ENCODE measurements around the gene PSEN1. TPM values are rescaled to one million over a fixed set of nuclear protein-coding genes. Genes with fewer than 3 reads are reported as not detected.

PSEN1 gene
- polyA plus RNA-seq, 2 of the 4 experiments (the other 2 are of a cell fraction): 21.6 to 38.1 TPM

DNA sequence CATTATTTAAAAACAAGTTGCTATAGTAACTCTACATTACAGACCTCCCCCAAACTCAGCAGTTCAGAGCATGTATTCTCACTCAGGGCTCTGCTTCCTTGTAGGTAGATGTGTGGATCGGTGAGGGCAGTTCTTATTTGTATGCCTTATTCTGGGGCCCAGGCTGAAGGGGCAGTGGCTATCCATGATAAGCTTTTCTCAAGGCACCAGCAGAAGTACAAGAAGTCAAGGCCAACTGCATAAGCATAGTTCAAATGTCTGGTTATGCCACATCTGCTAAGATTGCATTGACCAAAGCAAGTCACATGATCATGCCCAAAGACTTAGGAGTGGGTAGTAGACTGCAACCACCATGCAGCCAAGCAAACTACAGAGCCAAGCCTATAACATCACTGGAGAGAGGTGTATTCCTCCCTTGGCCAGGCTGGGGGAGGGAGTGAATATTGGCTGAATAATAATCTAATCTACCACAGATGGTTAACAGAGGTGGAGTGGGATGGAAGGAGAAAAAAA is 4.6 kb downstream of the PSEN1 start:
- Histone ChIP-seq H3K4me1 (peaks cover 7% of the 10 kb centered on the region; the same call in 2 of the 3 replicates), H3K4me2 (no peak overlapping the region), H3K9me3 (no peaks in the 10 kb centered on the region), H3K4me3 (no peak overlapping the region), H3K27ac (no peak overlapping the region)
- TF ChIP-seq, protein P1, sequence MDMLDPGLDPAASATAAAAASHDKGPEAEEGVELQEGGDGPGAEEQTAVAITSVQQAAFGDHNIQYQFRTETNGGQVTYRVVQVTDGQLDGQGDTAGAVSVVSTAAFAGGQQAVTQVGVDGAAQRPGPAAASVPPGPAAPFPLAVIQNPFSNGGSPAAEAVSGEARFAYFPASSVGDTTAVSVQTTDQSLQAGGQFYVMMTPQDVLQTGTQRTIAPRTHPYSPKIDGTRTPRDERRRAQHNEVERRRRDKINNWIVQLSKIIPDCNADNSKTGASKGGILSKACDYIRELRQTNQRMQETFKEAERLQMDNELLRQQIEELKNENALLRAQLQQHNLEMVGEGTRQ (IDR thresholded peaks at IDR 0.05): 0 out of 2 replicates have a peak, but pooled peaks have one; percentile 6
- TF ChIP-seq CHD4 (IDR thresholded peaks at IDR 0.05; ENCODE audit: borderline replicate concordance) (no peak), TP53 (CRISPR knock-in tag; IDR thresholded peaks at IDR 0.05) (no peak)
- TF ChIP-seq, protein P2, sequence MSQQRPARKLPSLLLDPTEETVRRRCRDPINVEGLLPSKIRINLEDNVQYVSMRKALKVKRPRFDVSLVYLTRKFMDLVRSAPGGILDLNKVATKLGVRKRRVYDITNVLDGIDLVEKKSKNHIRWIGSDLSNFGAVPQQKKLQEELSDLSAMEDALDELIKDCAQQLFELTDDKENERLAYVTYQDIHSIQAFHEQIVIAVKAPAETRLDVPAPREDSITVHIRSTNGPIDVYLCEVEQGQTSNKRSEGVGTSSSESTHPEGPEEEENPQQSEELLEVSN (IDR thresholded peaks at IDR 0.05; ENCODE audit: borderline replicate concordance, low read depth): no peak
- 96% methylated on average over 1 of the region's 1 CpG for WGBS (ENCODE audit: missing lambda C conversion rate)
- ATAC-seq (no peak), FAIRE-seq (no peak), DNase-seq (ENCODE audit: low read depth in 1 of 2, low spot score in 1 of 2) (no peak)
- CTCF ChIA-PET: no interaction called here
- POLR2A ChIA-PET: no interaction called here

DNA sequence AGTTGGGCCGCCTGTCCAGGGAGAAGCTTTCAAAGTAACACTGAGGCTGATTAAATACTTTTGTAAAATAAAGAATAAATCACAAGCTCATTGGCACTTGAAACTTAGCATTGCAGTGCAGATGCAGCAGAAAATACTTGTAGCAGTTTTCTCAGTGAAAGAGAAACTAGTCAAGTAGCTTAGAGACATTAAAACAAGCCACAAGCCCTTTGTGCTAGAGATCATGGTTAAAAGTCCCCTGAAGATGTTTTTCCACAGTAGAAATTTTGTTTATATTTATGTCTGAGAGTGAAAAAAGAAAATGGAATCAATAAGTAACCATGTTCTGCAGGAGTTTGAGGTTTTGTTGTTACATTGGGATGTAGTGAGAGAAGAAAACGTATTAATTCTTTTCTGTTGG is 5.9 kb downstream of the PSEN1 start:
- Histone ChIP-seq H3K4me2 (no peak overlapping the region), H3K27ac (no peak overlapping the region), H3K4me1 (peaks cover 16% of the 10 kb centered on the region; the same call in 2 of the 3 replicates), H3K4me3 (no peak overlapping the region), H3K9me3 (no peaks in the 10 kb centered on the region)
- ATAC-seq: no peak
- no peak for DNase-seq (ENCODE audit: low read depth in 1 of 2, low spot score in 1 of 2)
- ChIA-PET POLR2A (no interaction called here), CTCF (interaction anchor here (0.5 kb wide), 1 partner anchor 98 kb away, joined by 3 read pairs; no protein-coding TSS in a partner anchor)
- no peak for TF ChIP-seq ESRRA (IDR thresholded peaks at IDR 0.05; ENCODE audit: borderline replicate concordance, low read length)
- TF ChIP-seq ZC3H11A (IDR thresholded peaks at IDR 0.05): no peak
- TF ChIP-seq, protein P3, sequence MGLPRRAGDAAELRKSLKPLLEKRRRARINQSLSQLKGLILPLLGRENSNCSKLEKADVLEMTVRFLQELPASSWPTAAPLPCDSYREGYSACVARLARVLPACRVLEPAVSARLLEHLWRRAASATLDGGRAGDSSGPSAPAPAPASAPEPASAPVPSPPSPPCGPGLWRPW (IDR thresholded peaks at IDR 0.05): no peak
- TF ChIP-seq EHF (CRISPR knock-in tag; IDR thresholded peaks at IDR 0.05): no peak
- TF ChIP-seq CHD2 (IDR thresholded peaks at IDR 0.05; ENCODE audit: low read length, partially characterized antibody): no peak
- FAIRE-seq: no peak
- WGBS (ENCODE audit: missing lambda C conversion rate): 91% methylated on average over 2 of the region's 2 CpGs

DNA sequence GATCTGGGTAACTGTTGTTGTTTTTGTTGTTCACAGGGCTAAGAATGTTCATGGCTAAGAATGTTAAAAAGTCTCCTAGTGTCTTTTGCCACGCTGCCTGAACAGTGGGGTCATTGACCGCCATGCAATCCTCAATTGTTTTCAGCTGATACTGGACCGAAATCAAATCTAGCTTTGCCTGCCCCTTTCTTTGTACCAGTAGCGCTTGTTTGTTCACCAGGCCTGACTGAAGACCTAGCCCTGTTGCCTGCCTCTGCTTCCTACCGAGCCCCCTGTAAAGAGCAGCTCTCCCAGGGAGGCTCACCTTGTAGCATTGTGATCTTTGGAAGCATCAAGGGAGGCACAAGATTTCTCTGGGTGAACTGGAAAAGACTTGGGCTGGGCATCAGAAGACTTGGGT is 6.7 kb downstream of the PSEN1 start:
- Histone ChIP-seq H3K4me3 (no peak overlapping the region), H3K9me3 (no peaks in the 10 kb centered on the region), H3K27ac (no peak overlapping the region), H3K4me2 (no peak overlapping the region), H3K4me1 (peaks cover 10% of the 10 kb centered on the region; the same call in 2 of the 3 replicates)
- CTCF ChIA-PET: no interaction called here
- TF ChIP-seq NPAS2 (CRISPR knock-in tag; IDR thresholded peaks at IDR 0.05; ENCODE audit: borderline replicate concordance) (no peak), BHLHE40 (IDR thresholded peaks at IDR 0.05; ENCODE audit: low read depth, low read length) (no peak), RNF2 (IDR thresholded peaks at IDR 0.05; ENCODE audit: borderline replicate concordance, low read depth) (no peak), TP53 (CRISPR knock-in tag; IDR thresholded peaks at IDR 0.05) (no peak), ZFP36 (IDR thresholded peaks at IDR 0.05; ENCODE audit: borderline replicate concordance, partially characterized antibody) (no peak), RCOR1 (IDR thresholded peaks at IDR 0.05; ENCODE audit: low read depth, low read length) (no peak), NR3C1 (IDR thresholded peaks at IDR 0.05) (no peak)
- TF ChIP-seq, protein P4, sequence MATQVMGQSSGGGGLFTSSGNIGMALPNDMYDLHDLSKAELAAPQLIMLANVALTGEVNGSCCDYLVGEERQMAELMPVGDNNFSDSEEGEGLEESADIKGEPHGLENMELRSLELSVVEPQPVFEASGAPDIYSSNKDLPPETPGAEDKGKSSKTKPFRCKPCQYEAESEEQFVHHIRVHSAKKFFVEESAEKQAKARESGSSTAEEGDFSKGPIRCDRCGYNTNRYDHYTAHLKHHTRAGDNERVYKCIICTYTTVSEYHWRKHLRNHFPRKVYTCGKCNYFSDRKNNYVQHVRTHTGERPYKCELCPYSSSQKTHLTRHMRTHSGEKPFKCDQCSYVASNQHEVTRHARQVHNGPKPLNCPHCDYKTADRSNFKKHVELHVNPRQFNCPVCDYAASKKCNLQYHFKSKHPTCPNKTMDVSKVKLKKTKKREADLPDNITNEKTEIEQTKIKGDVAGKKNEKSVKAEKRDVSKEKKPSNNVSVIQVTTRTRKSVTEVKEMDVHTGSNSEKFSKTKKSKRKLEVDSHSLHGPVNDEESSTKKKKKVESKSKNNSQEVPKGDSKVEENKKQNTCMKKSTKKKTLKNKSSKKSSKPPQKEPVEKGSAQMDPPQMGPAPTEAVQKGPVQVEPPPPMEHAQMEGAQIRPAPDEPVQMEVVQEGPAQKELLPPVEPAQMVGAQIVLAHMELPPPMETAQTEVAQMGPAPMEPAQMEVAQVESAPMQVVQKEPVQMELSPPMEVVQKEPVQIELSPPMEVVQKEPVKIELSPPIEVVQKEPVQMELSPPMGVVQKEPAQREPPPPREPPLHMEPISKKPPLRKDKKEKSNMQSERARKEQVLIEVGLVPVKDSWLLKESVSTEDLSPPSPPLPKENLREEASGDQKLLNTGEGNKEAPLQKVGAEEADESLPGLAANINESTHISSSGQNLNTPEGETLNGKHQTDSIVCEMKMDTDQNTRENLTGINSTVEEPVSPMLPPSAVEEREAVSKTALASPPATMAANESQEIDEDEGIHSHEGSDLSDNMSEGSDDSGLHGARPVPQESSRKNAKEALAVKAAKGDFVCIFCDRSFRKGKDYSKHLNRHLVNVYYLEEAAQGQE (IDR thresholded peaks at IDR 0.05): no peak
- TF ChIP-seq, protein P5, sequence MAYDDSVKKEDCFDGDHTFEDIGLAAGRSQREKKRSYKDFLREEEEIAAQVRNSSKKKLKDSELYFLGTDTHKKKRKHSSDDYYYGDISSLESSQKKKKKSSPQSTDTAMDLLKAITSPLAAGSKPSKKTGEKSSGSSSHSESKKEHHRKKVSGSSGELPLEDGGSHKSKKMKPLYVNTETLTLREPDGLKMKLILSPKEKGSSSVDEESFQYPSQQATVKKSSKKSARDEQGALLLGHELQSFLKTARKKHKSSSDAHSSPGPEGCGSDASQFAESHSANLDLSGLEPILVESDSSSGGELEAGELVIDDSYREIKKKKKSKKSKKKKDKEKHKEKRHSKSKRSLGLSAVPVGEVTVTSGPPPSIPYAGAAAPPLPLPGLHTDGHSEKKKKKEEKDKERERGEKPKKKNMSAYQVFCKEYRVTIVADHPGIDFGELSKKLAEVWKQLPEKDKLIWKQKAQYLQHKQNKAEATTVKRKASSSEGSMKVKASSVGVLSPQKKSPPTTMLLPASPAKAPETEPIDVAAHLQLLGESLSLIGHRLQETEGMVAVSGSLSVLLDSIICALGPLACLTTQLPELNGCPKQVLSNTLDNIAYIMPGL (CRISPR knock-in tag; IDR thresholded peaks at IDR 0.05; ENCODE audit: borderline replicate concordance): no peak
- DNase-seq (ENCODE audit: low read depth in 1 of 2, low spot score in 1 of 2) (no peak), ATAC-seq (peak; percentile 17 to 39; a peak in 2 of 6 replicates), FAIRE-seq (no peak)
- WGBS (ENCODE audit: missing lambda C conversion rate): 97% methylated on average over 5 of the region's 5 CpGs
- POLR2A ChIA-PET: no interaction called here
